Tongue (tissue), 2 donors: ENCODE measurements around the gene PNMA6E. TPM values are rescaled to one million over a fixed set of nuclear protein-coding genes. Genes with fewer than 3 reads are reported as not detected.

ENCODE experiments used
- DNase-seq: peaks from one replicate; pipeline ENCODE4 v3.0.0-alpha.2; 2015
- total RNA-seq: library from RNA; depleted of rRNA; stranded (reverse); fragments of >200 nt; gene quantifications from one replicate; pipeline ENCODE4 v1.2.3, GENCODE V29; 2014

The PNMA6E gene
- total RNA-seq, result not detected

DNA sequence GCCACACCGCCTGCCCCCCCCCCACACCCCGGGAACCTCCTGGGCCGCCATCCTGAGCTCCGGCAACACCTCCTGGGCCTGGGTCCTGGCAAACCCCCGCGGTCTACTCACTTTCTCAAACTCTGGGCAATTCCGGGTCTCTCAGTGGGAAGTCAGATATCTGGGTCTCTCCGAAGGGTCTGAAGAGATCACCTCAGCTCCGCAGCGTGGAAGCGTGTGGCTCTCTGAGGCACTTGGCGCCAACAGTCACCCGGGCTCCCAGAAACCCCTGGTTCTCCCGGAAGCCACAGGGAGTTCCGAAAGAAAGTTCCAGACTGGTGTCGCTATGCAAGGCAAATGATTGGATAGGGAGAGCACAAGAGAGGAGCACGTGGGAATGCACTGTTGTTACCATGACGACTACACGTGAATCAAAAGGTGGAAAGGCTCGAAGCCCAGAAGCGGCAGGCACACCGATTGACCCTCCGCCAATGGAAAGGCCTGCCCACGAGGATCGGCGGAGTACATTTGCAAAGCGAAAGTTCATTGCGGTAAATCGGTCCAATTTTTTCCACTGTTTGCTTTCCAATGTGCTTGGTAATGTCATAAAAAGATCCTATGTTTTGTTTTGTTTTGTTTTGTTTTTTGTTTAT is at the start of gene PNMA6E:
TSS of gene PNMA6E (minus strand) at position 218 of the 632 bp plus-strand sequence. CDS start 2,501 bp downstream, outside the sequence.
- no peak for DNase-seq

GRCh38 chrX:153450949-153451277 is 49.8 kb upstream of the PNMA6E start:
- no peak for DNase-seq

DNA sequence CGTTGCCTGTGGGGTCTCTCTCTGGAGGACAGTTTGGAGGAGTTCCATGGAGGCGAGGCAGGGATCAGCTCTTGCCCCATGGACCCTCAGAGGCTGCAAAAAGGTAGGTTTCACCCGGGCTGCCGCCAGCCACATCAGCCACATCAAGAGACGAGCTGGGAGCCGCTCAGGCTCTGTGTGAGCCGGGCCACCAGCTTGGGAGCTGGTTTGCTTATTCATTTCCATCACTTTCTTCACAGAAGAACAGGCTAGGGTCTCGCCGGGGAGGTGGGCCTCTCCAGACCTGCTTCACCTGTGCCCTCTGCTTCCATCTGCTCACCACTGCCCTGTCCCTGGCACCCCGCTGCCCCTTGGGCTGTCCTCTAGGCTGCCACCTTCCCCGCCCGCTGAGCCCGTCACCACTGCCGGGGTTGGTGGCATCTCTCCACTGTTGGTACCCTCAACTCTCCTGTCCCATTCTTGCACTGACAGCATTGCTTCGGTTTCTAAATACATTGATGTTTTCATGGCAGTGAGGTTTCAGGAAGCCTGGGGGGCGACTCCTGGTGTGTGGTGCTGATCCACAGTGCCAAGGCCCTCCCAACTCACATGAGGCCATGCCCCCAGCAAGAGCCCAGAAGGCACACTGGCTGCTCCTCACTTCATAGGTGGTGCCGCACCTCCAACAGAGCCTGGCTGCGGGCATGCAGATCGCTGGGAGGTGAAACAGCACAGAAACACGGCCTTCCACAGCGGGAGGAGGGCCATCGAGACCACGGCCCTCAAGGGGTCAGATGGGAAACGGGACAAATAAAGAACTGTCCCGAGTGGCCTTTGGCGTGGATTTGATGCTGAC is 49.2 kb upstream of the PNMA6E start:
- DNase-seq, result no peak

- no peak for DNase-seq
These were observed 48.4 kb upstream of the PNMA6E start for GRCh38 chrX:153449368-153450113.

DNA sequence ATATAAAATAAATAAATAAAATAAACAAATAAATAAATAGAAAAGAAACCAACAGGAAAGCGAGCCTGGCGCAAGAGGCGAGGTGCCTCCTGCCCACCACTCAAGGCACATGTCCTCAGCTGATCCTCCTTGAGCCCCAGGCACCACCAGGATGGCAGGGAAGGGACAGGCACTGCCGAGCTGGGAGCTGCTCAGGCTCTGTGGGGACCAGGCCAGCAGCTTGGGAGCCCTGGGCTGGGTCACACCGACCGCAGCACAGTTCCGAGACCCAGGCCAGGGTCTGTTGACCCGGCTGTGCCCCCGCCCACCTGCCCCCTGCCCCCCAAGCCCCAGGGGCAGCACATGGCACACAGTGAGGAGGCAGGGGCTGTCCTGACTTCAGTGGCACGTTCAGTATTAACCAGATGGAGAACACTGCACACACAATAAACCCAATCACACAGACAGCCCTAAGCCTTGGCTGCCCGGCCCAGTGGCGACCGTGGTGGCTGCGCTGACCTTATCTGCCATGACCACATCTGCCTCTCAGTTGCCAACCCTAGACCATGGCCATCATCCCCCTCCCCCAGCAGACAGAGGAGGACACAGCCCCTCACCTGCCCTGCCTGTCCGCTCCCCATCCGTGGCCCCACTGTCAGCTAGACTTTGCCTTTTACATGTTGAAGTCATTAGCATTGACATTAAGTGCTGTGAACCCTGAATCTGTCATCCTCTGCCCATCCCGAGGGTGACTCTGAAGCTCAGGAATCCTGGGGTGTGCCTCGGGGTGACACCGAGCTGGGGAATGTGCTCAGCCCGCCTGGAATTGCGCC is 47.6 kb upstream of the PNMA6E start:
- DNase-seq, result no peak

DNA sequence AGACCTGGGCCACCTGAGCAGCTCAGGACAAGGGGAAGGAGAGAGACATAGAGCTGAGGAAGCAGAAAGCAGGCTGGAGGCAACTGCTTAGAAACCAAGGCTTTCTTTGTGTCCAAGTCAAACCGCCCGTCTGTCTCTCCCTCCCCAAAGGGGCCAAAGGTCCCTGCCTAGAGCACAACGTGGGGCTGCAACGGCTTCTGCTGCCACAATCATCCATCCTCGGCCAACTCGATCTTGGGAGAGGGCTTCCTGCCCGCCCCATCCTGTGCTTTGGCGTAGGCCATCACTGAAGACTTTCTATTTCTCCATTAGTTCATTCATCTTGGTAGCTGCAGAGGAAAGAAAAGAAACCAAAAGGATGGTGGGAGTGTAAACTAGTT is 46.4 kb upstream of the PNMA6E start:
- no peak for DNase-seq

GRCh38 chrX:153446950-153447580 is 45.9 kb upstream of the PNMA6E start:
- DNase-seq, result no peak

- no peak for DNase-seq
These were observed 45.4 kb upstream of the PNMA6E start for GRCh38 chrX:153446636-153446936.

DNA sequence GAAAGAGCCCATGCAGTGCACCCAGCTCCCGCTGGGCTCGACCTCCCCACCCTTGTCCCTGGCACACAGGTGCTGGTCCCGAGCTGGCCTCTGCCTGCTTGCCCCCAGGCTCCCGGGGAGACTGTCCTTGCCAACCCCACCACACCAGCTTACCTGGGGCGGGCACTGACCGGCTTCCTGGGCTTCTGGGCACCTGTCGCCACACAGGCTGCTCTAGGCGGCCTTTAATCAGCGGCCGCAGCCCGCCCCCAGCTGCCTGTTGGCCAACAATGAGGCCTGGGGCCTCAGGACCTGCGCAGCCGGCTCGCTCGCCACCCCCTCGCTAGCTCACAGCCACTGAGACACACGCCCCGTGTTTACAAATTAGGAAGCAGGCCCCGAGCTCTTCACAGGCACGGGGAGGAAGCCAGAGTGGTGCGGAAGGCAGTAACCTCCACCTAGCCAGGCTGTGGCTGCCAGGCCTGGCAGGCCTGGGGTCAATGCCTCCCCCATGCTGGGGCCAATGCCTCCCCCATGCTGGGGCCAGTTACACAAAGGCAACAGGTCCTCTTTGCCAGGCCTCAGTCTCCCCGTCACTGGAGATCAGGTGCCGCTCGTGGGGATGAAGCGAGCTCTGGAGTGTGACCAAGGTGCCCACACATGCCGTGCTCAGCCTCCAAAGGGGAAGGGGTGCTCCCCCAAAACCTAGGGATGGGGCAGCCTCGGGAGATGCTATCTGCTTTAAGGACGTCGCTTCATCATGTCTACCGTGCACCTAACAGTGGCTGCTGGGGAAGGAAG is 44.9 kb upstream of the PNMA6E start, which contains the start of gene TREX2:
TSS of gene TREX2 (minus strand) at position 201 of the 780 bp plus-strand sequence. CDS start 626 bp downstream, outside the sequence.
- DNase-seq, result no peak

GRCh38 chrX:153445106-153445855 is 44.1 kb upstream of the PNMA6E start:
- DNase-seq, result no peak

DNA sequence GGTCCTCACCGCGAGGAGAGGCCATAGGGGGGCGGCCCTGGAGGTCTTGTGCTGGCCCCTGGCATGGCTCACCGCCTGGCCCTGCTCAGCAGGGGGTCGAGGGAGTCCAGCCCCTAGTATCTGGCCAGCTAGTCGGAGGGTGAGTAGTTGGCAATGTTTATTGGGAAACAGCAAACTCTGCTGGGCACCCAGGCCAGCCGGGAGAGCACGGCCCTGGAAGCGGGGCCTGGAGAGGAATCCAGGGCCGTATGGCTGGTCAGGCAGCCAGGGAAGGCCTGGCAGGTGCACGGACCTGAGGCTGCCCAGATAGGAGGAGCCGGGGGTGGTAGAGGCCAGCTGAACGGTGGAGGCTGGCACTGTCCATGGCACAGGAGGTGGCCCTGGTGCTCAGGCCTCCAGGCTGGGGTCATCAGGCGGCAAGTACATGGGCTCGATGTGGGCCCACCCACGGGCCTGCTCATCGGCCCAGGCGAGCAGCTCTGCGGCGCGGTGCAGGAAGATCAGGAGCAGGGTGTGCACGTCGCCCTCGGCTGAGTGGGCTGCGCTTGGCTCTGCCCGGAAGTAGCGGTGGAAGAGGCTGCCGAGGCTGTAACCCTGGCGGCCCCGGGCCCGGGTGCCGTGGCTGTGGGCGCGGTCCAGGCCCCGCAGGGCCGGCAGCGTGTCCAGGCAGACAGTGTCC is 43.3 kb upstream of the PNMA6E start:
- DNase-seq, result no peak

DNA sequence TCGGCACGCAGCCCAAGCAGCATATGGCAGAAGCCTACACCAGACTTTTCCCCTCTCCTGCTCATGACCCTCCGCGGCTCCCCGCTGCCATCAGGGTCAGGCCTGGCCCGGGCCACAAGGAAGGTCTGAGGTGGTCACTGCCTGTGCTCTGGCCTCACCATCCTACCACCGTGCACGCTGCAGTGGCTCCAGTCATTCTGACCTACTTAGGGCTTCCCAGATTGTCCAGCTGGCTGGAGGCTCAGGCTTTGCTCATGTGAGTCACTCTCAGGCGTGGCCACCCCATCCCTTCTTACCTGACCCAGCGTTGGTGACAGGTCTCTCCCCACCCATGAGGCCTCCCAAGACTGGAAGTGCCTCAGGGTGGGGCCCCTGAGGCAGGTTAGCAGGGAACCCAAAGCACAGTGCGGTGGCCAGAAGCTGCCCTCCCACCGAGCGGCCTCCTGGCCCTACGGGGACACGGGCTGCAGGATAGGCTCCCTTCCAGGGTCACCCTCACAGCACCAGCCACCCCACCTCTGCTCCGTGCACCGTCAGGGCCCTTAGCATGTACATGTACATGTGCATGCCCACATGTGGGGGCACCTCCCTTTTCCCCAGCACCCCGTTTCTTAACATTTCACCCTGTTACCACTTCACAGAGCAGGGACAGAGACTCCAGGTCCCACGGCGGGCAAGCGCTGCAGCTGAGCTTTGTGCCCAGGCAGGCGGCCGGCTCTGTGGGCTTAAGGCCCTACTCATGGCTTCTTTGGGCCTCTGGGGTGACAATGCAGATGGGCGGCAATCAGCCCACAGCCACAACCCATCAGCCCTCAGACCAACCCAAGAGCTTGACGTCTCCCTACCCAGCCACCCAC is 42.6 kb upstream of the PNMA6E start:
- DNase-seq, result no peak

- DNase-seq, result no peak
These were observed 41.3 kb upstream of the PNMA6E start for GRCh38 chrX:153442463-153442862.

DNA sequence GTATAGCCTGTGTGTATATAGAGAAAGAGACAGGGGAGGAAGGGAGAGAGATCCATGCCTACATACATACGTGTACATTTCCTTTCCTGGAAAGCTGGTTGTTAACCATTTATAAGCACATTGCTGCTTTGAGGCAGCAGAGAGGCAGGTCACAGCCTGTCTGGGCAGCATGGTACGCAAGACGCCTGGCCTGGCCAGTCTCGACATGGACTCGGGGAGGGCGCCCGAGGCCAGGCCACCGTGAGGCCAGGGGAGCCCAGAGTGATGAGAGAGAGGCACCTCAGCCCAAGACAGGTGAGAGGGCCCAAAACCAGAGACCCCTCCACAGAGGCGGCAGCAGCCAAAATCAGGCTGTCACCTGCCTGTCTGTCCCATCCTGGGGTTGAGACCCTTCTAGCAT is 40.8 kb upstream of the PNMA6E start:
- DNase-seq, result no peak

DNA sequence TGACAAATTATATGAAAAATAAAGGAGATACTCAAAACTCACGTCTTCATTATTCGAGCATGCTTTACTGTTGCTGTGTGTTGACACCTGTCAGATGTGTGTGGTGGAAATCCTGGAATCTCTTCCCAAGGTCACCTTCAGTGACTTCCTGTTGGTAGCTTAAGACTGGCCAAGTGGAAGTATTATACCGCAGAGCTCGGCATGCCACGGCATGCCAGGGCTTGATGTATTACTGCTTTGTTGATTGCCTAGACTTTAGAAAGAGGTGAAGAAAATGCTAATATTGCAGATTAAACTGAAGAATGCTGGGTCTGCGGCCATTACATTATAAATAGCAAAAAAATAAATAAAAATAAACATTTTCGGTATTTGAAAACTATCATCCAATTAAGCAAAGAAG is 40.1 kb upstream of the PNMA6E start:
- DNase-seq, result no peak

- DNase-seq, result no peak
These were observed 39.5 kb upstream of the PNMA6E start for GRCh38 chrX:153440556-153441135.

GRCh38 chrX:153439977-153440376 is 38.8 kb upstream of the PNMA6E start:
- no peak for DNase-seq

DNA sequence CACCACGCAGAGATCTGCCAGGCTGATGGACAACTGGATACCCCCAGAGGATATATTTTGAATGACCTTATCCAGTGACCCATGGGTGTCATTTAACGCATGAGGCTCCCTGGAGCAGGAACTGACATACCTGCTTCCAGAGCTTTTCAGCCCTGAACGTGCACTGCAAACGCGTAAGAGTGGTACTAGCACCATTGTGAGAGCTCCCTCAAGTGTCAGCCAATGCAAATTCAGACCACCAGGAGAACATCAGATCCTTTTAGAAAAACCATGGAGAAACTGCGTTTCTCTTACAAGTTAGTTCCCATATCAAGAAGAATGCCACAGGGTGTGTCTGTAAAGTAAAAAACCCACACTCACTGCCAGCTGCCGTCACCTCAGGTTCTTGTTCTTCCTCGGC is 37.4 kb upstream of the PNMA6E start:
- peak; percentile 39 for DNase-seq
